Activated naive CD4-positive, alpha-beta T cell treated with anti-CD3 and anti-CD28 coated beads, Interleukin-2, amount 50 U/mL, for 72 hours (primary cell): ENCODE data around the gene PCSK2. TPM values are rescaled to one million over a fixed set of nuclear protein-coding genes. Genes with fewer than 3 reads are reported as not detected.
A peak's percentile ranks its signal among the peaks of the same experiment; 100 is the strongest.

ENCODE experiments used
- ATAC-seq, 2 donors: fragments of 150-1000 bp; cut with Tn5 transposase; 2 replicates each; pipeline ENCODE4 v1.10.0; 2021; ENCODE audit warnings: mild to moderate bottlenecking in 2 of 2, moderate library complexity in 2 of 2
- DNase-seq, 2 donors: peaks; one replicate each; pipeline ENCODE4 v3.0.0; 2021 to 2022; ENCODE audit warnings: low spot score in 2 of 2
- H3K27ac Mint-ChIP-seq, 2 donors: one replicate each; pipeline ENCODE4 v1.8.0; 2022; ENCODE audit warnings: mild to moderate bottlenecking in 2 of 2, mixed read lengths in 2 of 2
- H3K36me3 Mint-ChIP-seq, 2 donors: one replicate each; pipeline ENCODE4 v1.8.0; 2022; ENCODE audit warnings: mixed read lengths in 2 of 2
- H3K9me3 Mint-ChIP-seq, 2 donors: one replicate each; pipeline ENCODE4 v1.8.0; 2022; ENCODE audit warnings: mixed read lengths in 2 of 2
- total RNA-seq, 2 donors: library from RNA; stranded (reverse); gene quantifications; one replicate each; pipeline ENCODE4 v1.2.3, GENCODE V29; 2022

The PCSK2 gene
- total RNA-seq, 2 donors from 2014 or later = not detected

DNA sequence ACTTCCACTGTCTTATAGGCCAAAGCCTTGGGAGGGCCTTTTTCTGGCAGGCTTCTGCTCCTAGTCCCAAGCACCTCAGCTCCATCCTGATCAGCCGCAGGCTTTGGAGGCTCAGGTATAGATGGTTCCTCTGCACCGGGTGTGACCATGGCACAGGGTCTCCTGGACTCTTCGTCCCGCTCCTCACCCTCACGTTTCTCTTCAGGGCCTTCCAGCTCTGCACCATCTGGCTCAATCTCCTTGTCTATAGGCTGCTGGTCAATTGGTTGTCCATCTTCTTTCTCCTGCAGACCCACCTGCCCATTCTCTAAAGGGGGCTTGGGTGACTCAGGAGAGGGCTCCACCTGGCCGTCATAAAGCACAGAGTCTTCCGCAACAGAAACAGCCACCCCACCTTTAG lies 267.4 kb downstream of the PCSK2 start:
- Mint-ChIP-seq H3K27ac (no peak overlapping the region), H3K36me3 (no peaks in the 10 kb centered on the region), H3K9me3 (no peaks in the 10 kb centered on the region)
- DNase-seq (peak in 1 of 2 donors; percentile 7), ATAC-seq (no peak)

DNA sequence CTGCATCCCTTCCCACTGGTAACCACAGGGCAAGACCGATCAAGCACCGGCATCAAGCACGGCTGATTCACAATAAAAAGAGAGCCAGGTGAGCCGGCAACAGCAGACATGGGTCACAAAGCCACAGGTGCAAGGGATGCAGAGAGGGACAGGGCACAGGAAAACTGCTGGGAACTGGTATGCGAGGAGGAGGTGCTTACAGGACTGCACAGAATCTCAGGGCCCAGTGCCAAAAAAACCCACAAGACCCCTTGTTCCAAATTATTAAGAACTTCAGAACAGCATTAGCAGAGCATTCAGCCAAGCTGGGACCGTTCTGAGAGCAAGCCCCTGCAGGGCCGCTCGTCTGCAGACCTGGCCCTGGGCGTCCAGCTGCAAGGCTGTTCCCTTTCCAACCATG lies 269.0 kb downstream of the PCSK2 start:
- ATAC-seq (no peak), DNase-seq (peak in 1 of 2 donors; percentile 33)
- no peak overlapping the region for H3K27ac Mint-ChIP-seq
- no peaks in the 10 kb centered on the region for H3K36me3 Mint-ChIP-seq
- no peaks in the 10 kb centered on the region for H3K9me3 Mint-ChIP-seq

DNA sequence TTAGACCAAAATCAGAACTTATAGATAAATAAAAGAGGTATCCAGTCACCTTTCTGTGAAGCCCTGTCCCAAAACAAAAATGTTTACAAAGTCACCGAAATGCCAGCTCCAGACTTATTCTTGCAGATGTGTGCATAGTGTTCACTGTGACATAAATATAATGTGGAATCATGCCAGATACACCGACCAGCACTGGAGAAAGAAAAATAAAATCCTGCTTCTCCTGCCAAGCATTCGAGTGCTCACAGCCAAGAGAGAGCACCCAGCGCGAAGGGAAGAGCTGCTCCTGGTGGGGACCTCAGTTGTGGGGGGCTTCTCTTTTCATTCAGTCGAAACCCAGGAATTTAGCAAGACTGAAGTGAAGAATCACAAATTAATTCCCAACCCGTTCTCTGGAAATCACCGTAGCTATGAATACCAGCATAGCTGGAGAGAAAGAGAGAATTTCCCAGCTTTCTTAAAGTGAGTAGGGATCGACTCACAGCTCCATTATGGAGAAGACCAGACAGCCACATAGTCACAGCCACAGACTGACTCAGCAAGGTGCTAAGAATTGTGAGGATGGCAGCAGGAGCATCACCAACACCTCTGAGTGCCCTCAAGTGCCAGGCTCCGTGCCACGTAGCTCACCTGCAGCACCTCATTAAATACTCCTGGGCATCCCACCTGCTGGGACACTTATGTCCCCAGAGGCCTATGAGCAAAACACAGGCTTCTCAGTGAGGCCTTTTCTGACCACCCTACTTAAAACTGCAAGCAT lies 271.2 kb downstream of the PCSK2 start:
- Mint-ChIP-seq H3K9me3 (no peaks in the 10 kb centered on the region), H3K27ac (no peak overlapping the region), H3K36me3 (no peaks in the 10 kb centered on the region)
- ATAC-seq (no peak), DNase-seq (no peak)

- ATAC-seq (no peak), DNase-seq (peak in 1 of 2 donors; percentile 38)
- H3K27ac Mint-ChIP-seq = no peak overlapping the region
- no peaks in the 10 kb centered on the region for H3K36me3 Mint-ChIP-seq
- no peaks in the 10 kb centered on the region for H3K9me3 Mint-ChIP-seq
Measured at GRCh38 chr20:17498641-17499040, 271.8 kb downstream of the PCSK2 start.

DNA sequence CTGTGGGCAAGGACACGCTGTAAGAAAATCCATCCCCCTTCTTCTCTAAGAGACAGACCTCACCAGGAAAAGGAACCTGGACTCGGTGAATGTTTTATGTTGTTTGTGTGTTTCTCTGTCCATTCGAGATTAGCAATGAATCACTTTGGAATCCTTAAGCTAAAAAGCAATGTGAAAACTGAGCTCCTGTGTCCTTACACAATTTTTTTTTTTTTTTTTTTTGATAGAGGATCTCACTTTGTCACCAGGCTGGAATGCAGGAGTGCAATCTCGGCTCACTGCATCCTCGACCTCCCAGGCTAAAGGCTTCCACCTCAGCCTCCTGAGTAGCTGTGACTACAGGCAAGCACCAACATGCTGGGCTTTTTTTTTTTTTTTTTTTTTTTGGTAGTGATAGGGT lies 272.2 kb downstream of the PCSK2 start:
- no peaks in the 10 kb centered on the region for H3K36me3 Mint-ChIP-seq
- no peak for ATAC-seq
- H3K27ac Mint-ChIP-seq = no peak overlapping the region
- no peak for DNase-seq
- no peaks in the 10 kb centered on the region for H3K9me3 Mint-ChIP-seq

DNA sequence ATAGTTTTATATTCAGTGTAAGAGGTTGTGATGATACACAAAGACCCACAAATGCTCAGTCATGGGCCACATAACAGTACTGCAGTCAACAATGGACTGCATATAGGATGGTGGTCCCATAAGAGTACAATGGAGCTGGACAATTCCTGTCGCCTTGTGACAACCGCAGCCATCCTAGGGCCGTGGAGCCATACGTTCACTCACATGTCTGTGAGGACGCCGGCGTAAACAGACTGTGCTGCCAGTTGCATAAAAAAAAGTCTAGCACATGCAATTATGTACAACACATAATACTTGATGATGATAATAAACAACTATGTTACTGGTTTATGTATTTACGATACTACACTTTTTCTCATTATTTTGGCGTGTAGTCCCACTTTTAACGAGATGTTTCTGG lies 273.4 kb downstream of the PCSK2 start:
- Mint-ChIP-seq H3K36me3 (no peaks in the 10 kb centered on the region), H3K9me3 (no peaks in the 10 kb centered on the region)
- peak in 1 of 2 donors; percentile 7 for DNase-seq

GRCh38 chr20:17500826-17501225 lies 274.0 kb downstream of the PCSK2 start:
- no peaks in the 10 kb centered on the region for H3K36me3 Mint-ChIP-seq
- no peak overlapping the region for H3K27ac Mint-ChIP-seq
- no peak for DNase-seq
- no peaks in the 10 kb centered on the region for H3K9me3 Mint-ChIP-seq
- ATAC-seq = no peak

More for the DNA sequence above, 273.4 kb downstream of the PCSK2 start:
- H3K27ac Mint-ChIP-seq = no peak overlapping the region
- no peak for ATAC-seq

- DNase-seq = no peak
- Mint-ChIP-seq H3K9me3 (no peaks in the 10 kb centered on the region), H3K27ac (no peak overlapping the region), H3K36me3 (no peaks in the 10 kb centered on the region)
- no peak for ATAC-seq
Measured at GRCh38 chr20:17501701-17502100, 274.9 kb downstream of the PCSK2 start.

DNA sequence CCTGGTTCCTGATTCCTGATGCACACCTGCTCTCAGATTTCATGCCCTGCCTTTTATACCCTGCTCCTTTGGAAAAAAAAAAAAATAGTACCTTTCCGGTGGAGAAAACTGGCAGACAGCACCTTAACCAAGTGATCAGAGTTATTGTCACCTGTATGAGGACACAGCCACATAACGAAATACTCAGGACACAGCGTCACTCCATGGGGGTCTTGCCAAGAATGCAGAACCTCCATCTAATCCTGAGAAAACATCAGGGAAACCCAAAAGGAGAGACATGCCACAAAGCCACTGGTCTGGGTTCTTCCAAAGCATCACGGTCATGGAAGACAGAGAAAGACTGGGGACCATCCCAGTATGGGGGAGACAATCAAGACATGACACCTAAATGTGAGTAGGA lies 275.3 kb downstream of the PCSK2 start:
- ATAC-seq = no peak
- Mint-ChIP-seq H3K9me3 (no peaks in the 10 kb centered on the region), H3K36me3 (no peaks in the 10 kb centered on the region), H3K27ac (no peak overlapping the region)
- peak in 1 of 2 donors; percentile 25 for DNase-seq

DNA sequence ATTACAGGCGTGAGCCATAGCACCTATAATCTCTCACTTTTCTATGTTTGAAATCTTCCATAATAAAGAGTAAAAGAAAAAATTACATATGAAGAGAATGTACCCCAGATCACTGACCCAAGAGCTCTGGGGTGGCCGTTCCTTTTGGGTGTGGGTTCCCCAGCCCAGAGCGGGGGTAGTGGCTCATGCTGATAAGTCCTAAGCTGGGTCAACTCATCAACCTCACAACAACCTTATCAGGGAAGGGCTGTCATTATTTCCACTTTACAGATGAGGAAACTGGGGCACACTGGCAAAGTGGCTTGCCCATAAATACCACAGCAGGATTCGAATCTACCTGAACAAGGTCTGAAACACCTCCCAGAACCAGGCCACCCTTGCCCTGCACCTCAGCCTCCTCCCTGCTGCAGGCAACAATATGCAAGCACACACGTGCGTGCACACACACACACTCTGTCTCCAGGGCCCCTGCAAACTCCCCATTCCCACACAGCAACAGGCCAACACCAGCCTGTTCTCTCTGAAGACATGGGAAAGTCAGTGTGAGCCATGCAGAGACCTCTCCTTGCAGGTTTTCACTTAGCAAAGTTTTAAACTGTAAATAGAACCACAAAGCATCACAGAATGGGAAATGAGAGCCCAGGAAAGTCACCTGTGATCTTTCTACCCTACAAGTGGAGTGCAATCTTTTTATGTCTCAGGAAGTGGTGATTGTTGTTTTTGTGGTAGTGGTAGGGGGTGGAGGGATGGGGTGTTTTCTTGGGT lies 276.6 kb downstream of the PCSK2 start:
- H3K36me3 Mint-ChIP-seq = no peaks in the 10 kb centered on the region
- peak in 1 of 2 donors; percentile 44 for DNase-seq
- no peak for ATAC-seq
- H3K27ac Mint-ChIP-seq = peak overlapping the region in 1 of 2 donors; percentile 61
- no peaks in the 10 kb centered on the region for H3K9me3 Mint-ChIP-seq

- no peaks in the 10 kb centered on the region for H3K9me3 Mint-ChIP-seq
- H3K27ac Mint-ChIP-seq = peak overlapping the region; percentile 53 to 61
- no peaks in the 10 kb centered on the region for H3K36me3 Mint-ChIP-seq
- DNase-seq (peak in 1 of 2 donors; percentile 55), ATAC-seq (peak in 1 of 2 donors; percentile 52)
Measured at GRCh38 chr20:17504066-17504897, 277.4 kb downstream of the PCSK2 start.

- H3K27ac Mint-ChIP-seq = peak overlapping the region; percentile 53 to 62
- DNase-seq = peak; percentile 25 to 68
Measured at GRCh38 chr20:17504898-17505635, 278.2 kb downstream of the PCSK2 start.

DNA sequence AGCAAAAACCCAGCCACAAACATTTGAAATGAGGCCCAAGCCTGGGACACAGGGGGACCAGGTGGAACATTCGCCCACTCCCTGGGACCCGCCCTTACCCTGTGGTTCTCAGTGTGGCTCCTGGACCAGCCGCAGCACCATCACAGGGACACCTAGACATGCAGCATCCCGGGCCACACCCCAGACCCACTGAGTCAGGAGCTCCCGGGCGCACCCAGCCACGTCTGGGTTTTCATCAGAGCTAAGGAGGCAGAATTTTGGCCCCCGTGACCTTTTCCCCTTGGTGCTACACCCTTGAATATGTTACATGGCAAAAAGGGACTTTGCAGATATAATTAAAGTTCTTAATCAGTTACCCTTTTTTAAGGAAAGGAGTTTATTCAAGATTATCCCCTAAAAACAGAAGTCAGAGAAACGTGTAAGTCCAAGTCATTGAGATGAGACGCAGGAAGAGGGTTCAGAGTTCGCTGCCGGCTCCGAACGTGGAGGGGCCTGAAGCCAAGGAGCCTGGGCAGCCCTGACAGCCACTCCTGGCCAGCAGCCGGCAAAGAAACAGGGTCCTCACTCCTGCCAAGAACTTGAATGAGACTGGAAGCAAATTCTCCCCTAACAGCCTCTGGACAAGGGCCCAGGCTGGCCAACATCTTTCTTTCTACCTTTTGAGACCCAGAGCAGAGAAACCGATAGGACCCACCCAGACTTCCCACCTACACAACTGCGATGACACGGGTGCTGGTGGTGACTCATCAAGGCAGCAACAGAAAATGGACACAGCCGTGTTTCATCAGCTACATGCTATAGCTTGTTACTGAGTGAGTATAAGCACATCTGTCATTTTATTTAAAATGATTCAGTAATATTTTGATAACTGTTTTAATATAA lies 279.0 kb downstream of the PCSK2 start:
- DNase-seq = peak; percentile 27 to 78
- Mint-ChIP-seq H3K9me3 (no peaks in the 10 kb centered on the region), H3K36me3 (no peaks in the 10 kb centered on the region), H3K27ac (peak overlapping the region; percentile 29 to 62)
- peak; percentile 61 to 86 for ATAC-seq

More at GRCh38 chr20:17504898-17505635, 278.2 kb downstream of the PCSK2 start:
- peak; percentile 65 to 88 for ATAC-seq
- Mint-ChIP-seq H3K36me3 (no peaks in the 10 kb centered on the region), H3K9me3 (no peaks in the 10 kb centered on the region)

- H3K36me3 Mint-ChIP-seq = no peaks in the 10 kb centered on the region
- DNase-seq (no peak), ATAC-seq (no peak)
- no peaks in the 10 kb centered on the region for H3K9me3 Mint-ChIP-seq
- H3K27ac Mint-ChIP-seq = peak overlapping the region in 1 of 2 donors; percentile 12
Measured at GRCh38 chr20:17507032-17507431, 280.2 kb downstream of the PCSK2 start.

DNA sequence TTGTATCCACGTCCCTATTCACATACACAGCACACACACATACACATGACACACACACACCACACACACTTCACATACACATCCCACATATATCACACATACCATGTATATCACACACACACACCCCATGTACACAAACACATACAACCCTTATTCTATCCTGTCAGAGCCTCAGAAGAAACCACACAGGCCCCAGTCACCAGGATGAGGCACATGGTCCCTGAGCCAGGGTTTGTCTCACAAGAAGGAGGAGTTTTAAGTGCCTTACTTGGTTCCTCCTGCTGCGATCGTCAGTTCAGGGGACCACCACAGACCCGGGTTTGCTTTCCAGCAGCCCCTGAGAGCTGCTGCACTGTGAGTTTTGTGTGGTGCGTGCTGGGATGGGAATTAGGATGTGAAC lies 280.7 kb downstream of the PCSK2 start:
- DNase-seq = peak in 1 of 2 donors; percentile 23
- ATAC-seq = no peak
- H3K9me3 Mint-ChIP-seq = no peaks in the 10 kb centered on the region
- peak overlapping the region in 1 of 2 donors; percentile 12 for H3K27ac Mint-ChIP-seq
- H3K36me3 Mint-ChIP-seq = no peaks in the 10 kb centered on the region
